KG1 (cell line): Measurements from ENCODE around the gene RAET1L.
"Not testable (repeated sequence)": the region's sequence is repeated elsewhere in the genome, so short reads cannot be mapped to it uniquely, and the experiment has no call there.

Source experiments
- DNase-seq: peaks from one replicate; lab custom pipeline; 2025; lab: John Stamatoyannopoulos, UW

The RAET1L gene

GRCh38 chr6:149991472-149991795 lies 33.9 kb downstream of the RAET1L start:
- not testable (repeated sequence) for DNase-seq

- no peak for DNase-seq
These were observed 34.5 kb downstream of the RAET1L start for GRCh38 chr6:149990661-149991471.

- DNase-seq, result no peak
These were observed 35.1 kb downstream of the RAET1L start for GRCh38 chr6:149990212-149990660.

GRCh38 chr6:149988550-149989346 lies 36.6 kb downstream of the RAET1L start:
- no peak for DNase-seq

- no peak for DNase-seq
These were observed 37.7 kb downstream of the RAET1L start for GRCh38 chr6:149987602-149988107.

GRCh38 chr6:149985481-149985937 lies 39.8 kb downstream of the RAET1L start:
- no peak for DNase-seq

GRCh38 chr6:149984773-149985172 lies 40.6 kb downstream of the RAET1L start:
- no peak for DNase-seq

- no peak for DNase-seq
These were observed 42.2 kb downstream of the RAET1L start for GRCh38 chr6:149983145-149983544.

- DNase-seq, result no peak
These were observed 46.0 kb downstream of the RAET1L start for GRCh38 chr6:149979293-149979692.

- DNase-seq, result no peak
These were observed 46.7 kb downstream of the RAET1L start for GRCh38 chr6:149978610-149979009.

- DNase-seq, result no peak
These were observed 48.1 kb downstream of the RAET1L start for GRCh38 chr6:149977221-149977620.

GRCh38 chr6:149975400-149975799 lies 49.9 kb downstream of the RAET1L start:
- DNase-seq, result no peak

GRCh38 chr6:149974825-149975224 lies 50.5 kb downstream of the RAET1L start:
- no peak for DNase-seq

- not testable (repeated sequence) for DNase-seq
These were observed 50.9 kb downstream of the RAET1L start for GRCh38 chr6:149974394-149974793.

GRCh38 chr6:149969635-149970034 lies 55.7 kb downstream of the RAET1L start:
- no peak for DNase-seq

GRCh38 chr6:149968909-149969308 lies 56.4 kb downstream of the RAET1L start:
- DNase-seq, result not testable (repeated sequence)
